ENCODE results near the gene VEZT.

Gene VEZT

GRCh38 chr12:95200128-95200894 is 17.3 kb upstream of the VEZT start:
- peak; percentile 54 for DNase-seq (ENCODE audit: low spot score)

GRCh38 chr12:95201056-95201670 is 16.4 kb upstream of the VEZT start:
- peak; percentile 79 for DNase-seq (ENCODE audit: low spot score)

GRCh38 chr12:95202691-95203486 is 14.7 kb upstream of the VEZT start:
- DNase-seq (ENCODE audit: low spot score): no peak

GRCh38 chr12:95203487-95204030 is 14.0 kb upstream of the VEZT start:
- DNase-seq (ENCODE audit: low spot score): no peak

- DNase-seq (ENCODE audit: low spot score): peak; percentile 83
Measured at GRCh38 chr12:95204141-95204866, 13.3 kb upstream of the VEZT start.

- no peak for DNase-seq (ENCODE audit: low spot score)
Measured at GRCh38 chr12:95205016-95205624, 12.5 kb upstream of the VEZT start.

GRCh38 chr12:95205685-95206084 is 11.9 kb upstream of the VEZT start:
- DNase-seq (ENCODE audit: low spot score): peak; percentile 31

- DNase-seq (ENCODE audit: low spot score): no peak
Measured at GRCh38 chr12:95206916-95207315, 10.7 kb upstream of the VEZT start.

GRCh38 chr12:95207407-95207806 is 10.2 kb upstream of the VEZT start:
- DNase-seq (ENCODE audit: low spot score): no peak

- no peak for DNase-seq (ENCODE audit: low spot score)
Measured at GRCh38 chr12:95208678-95209077, 8.9 kb upstream of the VEZT start.

GRCh38 chr12:95212586-95212985 is 5.0 kb upstream of the VEZT start:
- no peak for DNase-seq (ENCODE audit: low spot score)

- no peak for DNase-seq (ENCODE audit: low spot score)
Measured at GRCh38 chr12:95213119-95213518, 4.5 kb upstream of the VEZT start.

GRCh38 chr12:95213928-95214327 is 3.7 kb upstream of the VEZT start:
- DNase-seq (ENCODE audit: low spot score): no peak

- DNase-seq (ENCODE audit: low spot score): no peak
Measured at GRCh38 chr12:95214466-95214865, 3.1 kb upstream of the VEZT start.

- peak; percentile 58 for DNase-seq (ENCODE audit: low spot score)
Measured at GRCh38 chr12:95215949-95216348, 1.7 kb upstream of the VEZT start.

- DNase-seq (ENCODE audit: low spot score): peak; percentile 53
Measured at GRCh38 chr12:95216711-95217376, 763 bp upstream of the VEZT start.

GRCh38 chr12:95218150-95219133 is 835 bp downstream of the VEZT start:
- DNase-seq (ENCODE audit: low spot score): peak; percentile 84

GRCh38 chr12:95220190-95220589 is 2.6 kb downstream of the VEZT start:
- DNase-seq (ENCODE audit: low spot score): no peak

- no peak for DNase-seq (ENCODE audit: low spot score)
Measured at GRCh38 chr12:95220726-95221125, 3.1 kb downstream of the VEZT start.

Data from SW480 (cell line).